AG04450 (cell line): ENCODE measurements around the gene OPN3. TPM values are rescaled to one million over a fixed set of nuclear protein-coding genes. Genes with fewer than 3 reads are reported as not detected.

Source experiments
- CTCF ChIA-PET: fragments of 300-600, 350-600 bp; formaldehyde crosslinking; extraction: SDS; loops from one replicate; lab custom pipeline; 2022; ENCODE audit warnings: antibody characterized with exemption, inconsistent platforms; lab: Charles Lee
- POLR2A ChIA-PET: fragments of 350-600 bp; formaldehyde crosslinking; extraction: SDS; loops from one replicate; lab custom pipeline; 2021; ENCODE audit warnings: antibody characterized with exemption, inconsistent platforms; lab: Yijun Ruan, JAX
- DNase-seq: peaks from one replicate; pipeline ENCODE4 v3.0.0-alpha.2; 2011; ENCODE audit warnings: low read depth, low spot score
- H3K27ac ChIP-seq: one replicate; pipeline ENCODE4 v1.5.1; 2012; ENCODE audit warnings: low read depth, low read length, control low read depth
- H3K27me3 ChIP-seq: one replicate; pipeline ENCODE4 v1.6.0; 2012; ENCODE audit warnings: low read length; ENCODE audit not compliant: control insufficient read depth, insufficient read depth
- H3K4me3 ChIP-seq: 2 replicates; pipeline ENCODE4 v1.5.1; 2011; ENCODE audit warnings: mild to moderate bottlenecking, low read depth, low read length, control low read depth
- H3K9me3 ChIP-seq: 2 replicates; pipeline ENCODE4 v1.5.1; 2012; ENCODE audit warnings: low read length; ENCODE audit not compliant: control insufficient read depth, insufficient read depth
- polyA plus RNA-seq: library from polyadenylated mRNA; depleted of rRNA; stranded (reverse); fragments of >200 nt; gene quantifications from 2 replicates; pipeline ENCODE4 v1.2.3, GENCODE V29; 2011
- TF ChIP-seq, protein P1 (sequence below): IDR thresholded peaks from 2 replicates; pipeline ENCODE4 v1.5.1; 2011; ENCODE audit warnings: low read depth, low read length, control low read depth, inconsistent platforms

OPN3 gene
- polyA plus RNA-seq, 1 experiment: 70.1 TPM

- ChIA-PET CTCF (interaction anchor here (0.7 to 2.8 kb wide), 3 partner anchors 15 to 1648 kb away, joined by 3 to 23 read pairs (median 3); no protein-coding TSS in a partner anchor), POLR2A (no interaction called here)
- H3K4me3 ChIP-seq: no peak overlapping the region
- TF ChIP-seq, protein P1, sequence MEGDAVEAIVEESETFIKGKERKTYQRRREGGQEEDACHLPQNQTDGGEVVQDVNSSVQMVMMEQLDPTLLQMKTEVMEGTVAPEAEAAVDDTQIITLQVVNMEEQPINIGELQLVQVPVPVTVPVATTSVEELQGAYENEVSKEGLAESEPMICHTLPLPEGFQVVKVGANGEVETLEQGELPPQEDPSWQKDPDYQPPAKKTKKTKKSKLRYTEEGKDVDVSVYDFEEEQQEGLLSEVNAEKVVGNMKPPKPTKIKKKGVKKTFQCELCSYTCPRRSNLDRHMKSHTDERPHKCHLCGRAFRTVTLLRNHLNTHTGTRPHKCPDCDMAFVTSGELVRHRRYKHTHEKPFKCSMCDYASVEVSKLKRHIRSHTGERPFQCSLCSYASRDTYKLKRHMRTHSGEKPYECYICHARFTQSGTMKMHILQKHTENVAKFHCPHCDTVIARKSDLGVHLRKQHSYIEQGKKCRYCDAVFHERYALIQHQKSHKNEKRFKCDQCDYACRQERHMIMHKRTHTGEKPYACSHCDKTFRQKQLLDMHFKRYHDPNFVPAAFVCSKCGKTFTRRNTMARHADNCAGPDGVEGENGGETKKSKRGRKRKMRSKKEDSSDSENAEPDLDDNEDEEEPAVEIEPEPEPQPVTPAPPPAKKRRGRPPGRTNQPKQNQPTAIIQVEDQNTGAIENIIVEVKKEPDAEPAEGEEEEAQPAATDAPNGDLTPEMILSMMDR: no peak
- H3K9me3 ChIP-seq: no peaks in the 10 kb centered on the region; the same call in 1 of the 2 replicates
- H3K27me3 ChIP-seq: no peaks in the 10 kb centered on the region
- no peak overlapping the region for H3K27ac ChIP-seq
- DNase-seq: no peak
These were observed 1.8 kb upstream of the OPN3 start for GRCh38 chr1:241641773-241642592.

DNA sequence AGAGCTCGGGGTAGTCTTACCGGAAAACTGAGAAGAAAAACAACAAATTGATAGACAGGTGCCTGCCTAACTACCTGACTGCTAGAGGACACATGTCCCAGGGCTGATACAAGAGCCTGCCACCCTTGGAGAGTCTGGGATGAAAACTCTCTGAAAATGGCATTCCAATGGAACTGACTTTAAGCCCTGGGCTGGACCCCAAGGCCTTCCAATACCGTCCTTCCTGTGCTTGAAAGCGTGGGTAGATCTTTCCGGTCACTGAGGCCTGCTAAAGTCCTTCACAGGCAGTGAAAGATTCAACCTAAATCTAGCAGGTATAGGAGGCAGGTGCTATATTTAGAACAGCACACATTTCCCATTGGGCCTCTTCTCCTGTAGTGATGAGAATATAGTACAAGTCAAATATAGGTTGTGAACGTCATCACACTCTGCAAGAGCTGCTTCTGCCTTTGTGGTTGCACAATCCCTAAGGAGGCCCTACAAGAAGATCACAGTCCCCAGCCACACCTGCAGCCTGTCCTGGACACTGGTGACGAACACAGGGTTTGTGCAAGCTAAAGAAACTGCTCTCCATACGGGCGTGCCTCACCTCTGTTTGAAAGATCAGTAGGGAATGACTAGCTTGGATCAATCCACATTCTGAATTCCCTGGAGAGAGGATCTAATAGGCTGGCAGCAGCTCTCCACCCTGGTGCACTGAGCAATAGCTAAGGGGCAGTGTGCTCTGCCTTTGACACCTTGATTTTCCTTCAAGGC is 876 bp upstream of the OPN3 start:
- ChIA-PET CTCF (interaction anchor here (0.7 to 2.8 kb wide), 5 partner anchors 14 to 1647 kb away, joined by 3 to 23 read pairs (median 4); no protein-coding TSS in a partner anchor), POLR2A (interaction anchor here (0.6 to 1.5 kb wide), 6 partner anchors 14 to 838 kb away, joined by 3 to 7 read pairs (median 4); partner anchors contain the start of gene EXO1)
- H3K27me3 ChIP-seq: no peaks in the 10 kb centered on the region
- TF ChIP-seq, protein P1: no peak
- H3K4me3 ChIP-seq: no peak overlapping the region; the same call in 1 of the 2 replicates
- H3K27ac ChIP-seq: no peak overlapping the region
- H3K9me3 ChIP-seq: no peaks in the 10 kb centered on the region; the same call in 1 of the 2 replicates
- no peak for DNase-seq

DNA sequence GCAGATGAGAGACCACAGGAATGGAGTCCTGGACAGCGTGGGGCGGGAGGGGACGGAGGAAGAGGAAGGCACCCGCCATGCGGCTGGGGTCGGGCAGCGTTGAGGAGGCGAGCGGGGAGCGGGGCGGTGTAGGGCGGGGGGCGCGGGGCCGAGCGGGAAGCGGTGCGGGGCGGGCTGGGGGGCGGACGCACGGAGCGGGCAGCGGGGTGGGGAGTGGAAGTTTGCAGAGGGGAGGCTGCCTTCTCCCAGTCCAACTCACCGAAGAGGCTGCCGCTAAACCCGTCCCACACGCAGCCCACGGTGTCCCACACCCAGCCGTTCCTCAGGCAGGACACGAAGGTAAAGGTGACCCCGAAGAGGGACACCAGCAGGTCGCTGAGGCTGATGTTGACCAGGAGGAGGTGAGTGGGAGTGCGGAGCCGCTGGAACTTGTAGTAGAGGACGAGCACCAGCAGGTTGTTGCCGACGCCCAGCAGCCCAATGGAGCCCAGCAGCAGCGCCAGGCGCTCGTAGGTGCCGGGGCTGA is 483 bp downstream of the OPN3 start:
- Histone ChIP-seq H3K27me3 (no peaks in the 10 kb centered on the region), H3K9me3 (no peaks in the 10 kb centered on the region; the same call in 1 of the 2 replicates), H3K4me3 (peak overlapping the region; percentile 95), H3K27ac (peak overlapping the region; percentile 77)
- CTCF ChIA-PET: interaction anchor here (1.3 to 2.8 kb wide), 2 partner anchors 14 to 28 kb away, joined by 4 to 23 read pairs; no protein-coding TSS in a partner anchor
- TF ChIP-seq, protein P1: no peak
- no peak for DNase-seq
- POLR2A ChIA-PET: interaction anchor here (1.2 to 1.5 kb wide), 2 partner anchors 178 to 198 kb away, joined by 4 to 6 read pairs; no protein-coding TSS in a partner anchor

- TF ChIP-seq, protein P1: no peak
- H3K27ac ChIP-seq: no peak overlapping the region
- peak overlapping the region; percentile 95 for H3K4me3 ChIP-seq
- no peaks in the 10 kb centered on the region for H3K27me3 ChIP-seq
- DNase-seq: no peak
- ChIA-PET CTCF (interaction anchor here (0.8 to 0.9 kb wide), 2 partner anchors 13 to 28 kb away, joined by 3 to 5 read pairs; no protein-coding TSS in a partner anchor), POLR2A (no interaction called here)
- H3K9me3 ChIP-seq: no peaks in the 10 kb centered on the region; the same call in 1 of the 2 replicates
These were observed 1.1 kb downstream of the OPN3 start for GRCh38 chr1:241638909-241639622.
